Measurements from ENCODE around the gene IRAK2. TPM values are rescaled to one million over a fixed set of nuclear protein-coding genes. Genes with fewer than 3 reads are reported as not detected.
A peak's percentile ranks its signal among the peaks of the same experiment; 100 is the strongest.
"Not testable (repeated sequence)": the region's sequence is repeated elsewhere in the genome, so short reads cannot be mapped to it uniquely, and the experiment has no call there.

IRAK2 gene
- total RNA-seq, 1 experiment from 2014 or later = 8.2 TPM

- not testable (repeated sequence) for DNase-seq (ENCODE audit: low read depth)
Measured at GRCh38 chr3:10158555-10158954, 6.2 kb upstream of the IRAK2 start.

GRCh38 chr3:10160346-10160745 is 4.4 kb upstream of the IRAK2 start:
- DNase-seq (ENCODE audit: low read depth) = peak; percentile 50

GRCh38 chr3:10160925-10161324 is 3.8 kb upstream of the IRAK2 start:
- DNase-seq (ENCODE audit: low read depth) = no peak

GRCh38 chr3:10162185-10162584 is 2.5 kb upstream of the IRAK2 start:
- no peak for DNase-seq (ENCODE audit: low read depth)

- DNase-seq (ENCODE audit: low read depth) = not testable (repeated sequence)
Measured at GRCh38 chr3:10164201-10164545, 546 bp upstream of the IRAK2 start.

- DNase-seq (ENCODE audit: low read depth) = no peak
Measured at GRCh38 chr3:10166213-10166604, 1.5 kb downstream of the IRAK2 start.

- peak; percentile 48 for DNase-seq (ENCODE audit: low read depth)
Measured at GRCh38 chr3:10169000-10169496, 4.3 kb downstream of the IRAK2 start.

- DNase-seq (ENCODE audit: low read depth) = no peak
Measured at GRCh38 chr3:10170915-10171478, 6.3 kb downstream of the IRAK2 start.

- DNase-seq (ENCODE audit: low read depth) = peak; percentile 84
Measured at GRCh38 chr3:10173095-10173925, 8.6 kb downstream of the IRAK2 start.

GRCh38 chr3:10173926-10174435 is 9.3 kb downstream of the IRAK2 start:
- peak; percentile 99 for DNase-seq (ENCODE audit: low read depth)

- DNase-seq (ENCODE audit: low read depth) = not testable (repeated sequence)
Measured at GRCh38 chr3:10175334-10175733, 10.6 kb downstream of the IRAK2 start.

- DNase-seq (ENCODE audit: low read depth) = not testable (repeated sequence)
Measured at GRCh38 chr3:10176150-10176549, 11.4 kb downstream of the IRAK2 start.

- no peak for DNase-seq (ENCODE audit: low read depth)
Measured at GRCh38 chr3:10177737-10178136, 13.0 kb downstream of the IRAK2 start.

GRCh38 chr3:10178892-10179291 is 14.2 kb downstream of the IRAK2 start:
- no peak for DNase-seq (ENCODE audit: low read depth)

GRCh38 chr3:10180289-10180688 is 15.6 kb downstream of the IRAK2 start:
- DNase-seq (ENCODE audit: low read depth) = no peak

- no peak for DNase-seq (ENCODE audit: low read depth)
Measured at GRCh38 chr3:10180738-10181295, 16.1 kb downstream of the IRAK2 start.

- DNase-seq (ENCODE audit: low read depth) = no peak
Measured at GRCh38 chr3:10182950-10183349, 18.2 kb downstream of the IRAK2 start.

- DNase-seq (ENCODE audit: low read depth) = no peak
Measured at GRCh38 chr3:10184250-10184649, 19.5 kb downstream of the IRAK2 start.

GRCh38 chr3:10185804-10186762 is 21.4 kb downstream of the IRAK2 start:
- no peak for DNase-seq (ENCODE audit: low read depth)

- DNase-seq (ENCODE audit: low read depth) = no peak
Measured at GRCh38 chr3:10187290-10187876, 22.7 kb downstream of the IRAK2 start.

GRCh38 chr3:10187944-10188343 is 23.2 kb downstream of the IRAK2 start:
- DNase-seq (ENCODE audit: low read depth) = no peak

Measured in M059J (cell line).